H1 (cell line): ENCODE data around the gene VPS13A.

Experiments used
- CEBPB ChIP-seq: IDR thresholded peaks from 2 replicates; pipeline ENCODE4 v1.6.1; 2012; ENCODE audit warnings: low read depth, low read length
- EGR1 ChIP-seq: IDR thresholded peaks from 2 replicates; pipeline ENCODE4 v1.6.1; 2011; ENCODE audit warnings: low read depth, low read length, borderline replicate concordance
- EZH2 ChIP-seq: fragments of 200-600 bp; sonication (generic); IDR thresholded peaks from 2 replicates; pipeline ENCODE4 v1.7.1; 2012; ENCODE audit warnings: low read depth, mild to moderate bottlenecking, moderate library complexity, low read length, inconsistent platforms; ENCODE audit not compliant: severe bottlenecking
- FOSL1 ChIP-seq: IDR thresholded peaks from 2 replicates; pipeline ENCODE4 v1.6.1; 2011; ENCODE audit warnings: mild to moderate bottlenecking, low read depth, low read length, moderate library complexity; ENCODE audit not compliant: insufficient read depth
- POLR2A ChIP-seq, 2 experiments: IDR thresholded peaks; 1 replicate in 1 of 2; 2 replicates in 1 of 2; pipeline ENCODE4 v1.6.1; 2011; ENCODE audit warnings: low read depth in 2 of 2, low read length in 2 of 2, mild to moderate bottlenecking in 2 of 2; ENCODE audit errors: control extremely low read depth in 1 of 2
- RAD21 ChIP-seq, 2 experiments: IDR thresholded peaks in 1 of 2; conservative IDR thresholded peaks in 1 of 2; 2 replicates each; pipeline ENCODE4 v1.6.1; 2011; ENCODE audit warnings: low read depth in 2 of 2, low read length in 2 of 2, improper control_type of control experiment in 1 of 2, inconsistent platforms in 1 of 2, mild to moderate bottlenecking in 1 of 2, moderate library complexity in 1 of 2
- RFX5 ChIP-seq: IDR thresholded peaks from 2 replicates; pipeline ENCODE4 v1.6.1; 2011; ENCODE audit warnings: low read depth, low read length, improper control_type of control experiment, borderline replicate concordance
- SUZ12 ChIP-seq: fragments of 200-600 bp; sonication (generic); IDR thresholded peaks from 2 replicates; pipeline ENCODE4 v1.6.1; 2012; ENCODE audit warnings: mild to moderate bottlenecking, inconsistent platforms, low read length, moderate library complexity, mixed read lengths
- TAF7 ChIP-seq: optimal IDR thresholded peaks from 2 replicates; pipeline ENCODE3; 2011; ENCODE audit warnings: low read depth, mild to moderate bottlenecking, inconsistent platforms, low read length, moderate library complexity, borderline replicate concordance
- TF ChIP-seq, protein P1 (sequence below), 3 experiments: IDR thresholded peaks; 1 replicate in 2 of 3; 2 replicates in 1 of 3; pipeline versions ENCODE4 v1.5.1 to v1.6.1; 2011; ENCODE audit warnings: low read length in 3 of 3, mild to moderate bottlenecking in 3 of 3, inconsistent platforms in 2 of 3, low read depth in 1 of 3, moderate library complexity in 1 of 3; ENCODE audit not compliant: insufficient read depth in 1 of 3; ENCODE audit errors: control extremely low read depth in 1 of 3

- TF ChIP-seq SUZ12, result no peak
- TF ChIP-seq, protein P1, sequence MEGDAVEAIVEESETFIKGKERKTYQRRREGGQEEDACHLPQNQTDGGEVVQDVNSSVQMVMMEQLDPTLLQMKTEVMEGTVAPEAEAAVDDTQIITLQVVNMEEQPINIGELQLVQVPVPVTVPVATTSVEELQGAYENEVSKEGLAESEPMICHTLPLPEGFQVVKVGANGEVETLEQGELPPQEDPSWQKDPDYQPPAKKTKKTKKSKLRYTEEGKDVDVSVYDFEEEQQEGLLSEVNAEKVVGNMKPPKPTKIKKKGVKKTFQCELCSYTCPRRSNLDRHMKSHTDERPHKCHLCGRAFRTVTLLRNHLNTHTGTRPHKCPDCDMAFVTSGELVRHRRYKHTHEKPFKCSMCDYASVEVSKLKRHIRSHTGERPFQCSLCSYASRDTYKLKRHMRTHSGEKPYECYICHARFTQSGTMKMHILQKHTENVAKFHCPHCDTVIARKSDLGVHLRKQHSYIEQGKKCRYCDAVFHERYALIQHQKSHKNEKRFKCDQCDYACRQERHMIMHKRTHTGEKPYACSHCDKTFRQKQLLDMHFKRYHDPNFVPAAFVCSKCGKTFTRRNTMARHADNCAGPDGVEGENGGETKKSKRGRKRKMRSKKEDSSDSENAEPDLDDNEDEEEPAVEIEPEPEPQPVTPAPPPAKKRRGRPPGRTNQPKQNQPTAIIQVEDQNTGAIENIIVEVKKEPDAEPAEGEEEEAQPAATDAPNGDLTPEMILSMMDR (IDR thresholded peaks at IDR 0.05; ENCODE audit: control extremely low read depth in 1 of 3, insufficient read depth in 1 of 3, low read depth in 1 of 3, low read length in 3 of 3), result no peak
- TF ChIP-seq POLR2A (IDR thresholded peaks at IDR 0.05; ENCODE audit: control extremely low read depth in 1 of 2, low read depth in 2 of 2, low read length in 2 of 2), result no peak
- no peak for TF ChIP-seq EZH2
- TF ChIP-seq RFX5, result no peak
- no peak for TF ChIP-seq EGR1
- TF ChIP-seq RAD21 (IDR thresholded peaks at IDR 0.05 in 1 of 2, conservative IDR thresholded peaks at IDR 0.05 in 1 of 2; ENCODE audit: low read depth in 2 of 2, low read length in 2 of 2), result no peak
- no peak for TF ChIP-seq TAF7
- no peak for TF ChIP-seq FOSL1
- TF ChIP-seq CEBPB, result no peak
Measured at GRCh38 chr9:77454663-77455062, 277.3 kb downstream of the VPS13A start.
